PC-9 (cell line): ENCODE results near the gene KCNQ1OT1.

Experiments used
- CTCF ChIP-seq: fragments of 200-600 bp; sonication (generic); conservative IDR thresholded peaks from 2 replicates; pipeline ENCODE4 v1.6.1; 2017; ENCODE audit warnings: mixed run types, antibody characterized with exemption, mild to moderate bottlenecking, moderate library complexity
- EZH2 ChIP-seq: fragments of 200-600 bp; sonication (generic); IDR thresholded peaks from 2 replicates; pipeline ENCODE4 v1.8.0; 2017; ENCODE audit warnings: antibody characterized with exemption, low read depth

GRCh38 chr11:2729841-2730240 is 30.0 kb upstream of the KCNQ1OT1 start:
- TF ChIP-seq CTCF (no peak), EZH2 (no peak)
